HG02943 (cell line): ENCODE measurements around the gene WNK3.

ENCODE experiments used
- ATAC-seq: cut with Tn5 transposase; IDR thresholded peaks from one replicate; pipeline ENCODE4 v1.9.1; 2021; ENCODE audit warnings: mild to moderate bottlenecking, low read depth, moderate library complexity; ENCODE audit not compliant: unreplicated experiment

Gene WNK3

DNA sequence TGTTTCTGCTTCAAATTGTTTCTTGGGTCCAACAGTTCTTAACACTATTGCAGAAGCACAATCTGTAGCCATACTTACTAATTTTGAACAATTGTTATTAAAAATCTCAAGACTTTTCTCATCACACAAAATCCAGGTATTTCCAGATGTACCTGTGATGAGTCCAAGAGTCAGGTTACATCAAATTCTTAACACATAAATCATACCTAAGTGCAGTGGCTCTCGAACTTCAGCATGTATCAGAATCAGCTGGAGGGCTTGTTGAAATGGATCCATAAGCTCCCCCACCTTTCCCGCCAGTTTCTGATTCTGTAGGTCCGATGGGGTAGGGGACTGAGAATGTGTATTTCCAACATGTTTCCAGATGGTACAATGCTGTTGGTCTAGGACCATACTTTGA is 185.4 kb downstream of the WNK3 start:
- ATAC-seq, result no peak

DNA sequence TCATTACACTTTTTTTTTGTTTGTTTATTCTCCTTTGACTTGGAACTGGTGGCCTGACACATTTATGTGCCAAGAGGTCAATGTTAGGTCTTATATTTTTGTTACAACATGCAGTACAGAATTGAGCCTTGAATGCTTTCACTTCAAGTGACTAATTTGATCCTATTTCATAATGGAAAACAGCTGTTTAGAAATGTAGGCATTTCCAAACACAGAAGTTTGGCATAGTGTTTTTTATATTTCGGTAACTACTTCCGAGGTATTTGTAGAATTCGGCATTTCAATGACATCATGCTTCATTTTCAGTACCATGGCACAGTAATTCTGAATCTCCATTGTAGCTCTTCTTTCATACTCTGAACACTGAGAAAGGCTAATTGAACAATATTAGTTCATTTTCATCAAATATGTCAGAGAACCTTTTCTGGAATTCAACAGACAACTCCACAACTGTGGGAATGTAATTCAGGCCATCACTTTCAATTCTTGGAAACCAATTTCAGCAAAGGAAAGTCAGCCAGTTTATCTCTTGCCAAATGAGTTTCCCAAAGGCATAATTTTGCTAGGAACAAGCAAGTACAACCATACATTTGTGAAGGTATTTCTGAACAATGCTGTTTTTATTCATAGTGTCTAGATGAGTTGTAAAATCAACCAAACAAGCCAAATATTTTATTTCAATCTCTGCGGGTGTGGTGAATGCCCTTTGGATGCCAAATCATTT is 186.2 kb downstream of the WNK3 start:
- no peak for ATAC-seq

DNA sequence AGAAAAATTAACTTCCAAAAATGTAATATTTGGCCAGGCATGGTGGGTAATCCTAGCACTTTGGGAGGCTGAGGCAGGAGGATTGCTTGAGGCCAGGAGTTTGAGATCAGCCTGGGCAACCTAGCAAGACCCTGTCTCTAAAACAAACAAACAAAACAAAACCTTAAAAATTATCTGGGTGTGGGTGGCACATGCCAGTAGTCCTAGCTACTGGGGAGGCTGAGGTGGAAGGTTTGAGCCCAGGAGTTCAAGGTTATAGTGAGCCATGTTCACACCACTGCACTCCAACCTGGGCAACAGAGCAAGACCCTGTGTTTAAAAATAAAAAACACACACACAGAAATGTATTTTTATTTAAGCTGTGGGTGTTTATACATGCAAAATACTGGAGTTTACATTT is 186.8 kb downstream of the WNK3 start:
- ATAC-seq, result no peak

DNA sequence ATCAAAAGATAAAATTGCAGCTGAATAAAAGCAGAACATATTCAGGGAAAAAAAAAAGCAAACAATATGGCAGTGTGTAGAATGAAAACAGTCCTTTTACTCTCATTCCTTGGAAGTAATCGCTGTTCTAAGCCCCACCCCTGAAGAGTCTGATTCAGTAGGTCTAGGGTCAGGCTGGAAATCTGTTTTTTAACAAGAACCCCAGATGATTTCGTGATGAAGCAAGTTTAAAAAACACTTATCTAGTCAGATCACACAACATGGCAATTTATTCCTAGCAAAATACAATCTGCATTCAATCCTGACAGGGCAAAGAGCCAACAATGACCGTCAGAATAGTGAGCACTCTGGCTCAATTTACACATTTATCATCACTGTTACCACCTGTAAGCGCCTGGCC is 190.9 kb downstream of the WNK3 start:
- no peak for ATAC-seq

DNA sequence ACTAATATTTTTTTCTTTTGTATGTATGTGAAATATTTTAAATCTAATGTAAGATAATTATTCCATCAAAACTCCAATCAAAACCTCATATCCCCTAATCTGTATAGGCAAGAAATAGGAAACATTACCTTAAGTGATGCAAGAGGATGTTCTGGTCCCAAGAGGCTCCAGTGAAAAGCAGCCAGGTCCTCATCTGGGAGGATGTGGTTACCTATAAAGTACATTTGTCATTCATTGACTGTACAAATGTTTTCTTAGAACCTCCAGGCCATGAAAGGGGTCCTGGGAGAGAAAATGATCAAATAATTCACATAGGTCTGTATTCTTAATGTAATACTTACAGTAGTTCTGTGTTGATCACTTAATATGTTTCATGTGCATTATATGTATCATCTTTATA is 200.3 kb downstream of the WNK3 start:
- no peak for ATAC-seq
